ENCODE data around the gene ABTB1.

GRCh38 chr3:127688416-127689265, 15.9 kb downstream of the ABTB1 start:
- TF ChIP-seq CTCF (IDR thresholded peaks at IDR 0.05) (no peak), POLR2AphosphoS5 (IDR thresholded peaks at IDR 0.05) (peak; percentile 51 to 75 (median 68))

Measured in sigmoid colon (tissue), 4 donors.